HG02798 (cell line): ENCODE measurements around the gene LOXL4.

Experiments
- ATAC-seq: cut with Tn5 transposase; IDR thresholded peaks from one replicate; pipeline ENCODE4 v1.9.1; 2021; ENCODE audit warnings: mild to moderate bottlenecking; ENCODE audit not compliant: unreplicated experiment, poor library complexity

Gene LOXL4

GRCh38 chr10:98295907-98296306, 27.9 kb upstream of the LOXL4 start:
- ATAC-seq = no peak

GRCh38 chr10:98295401-98295811, 27.4 kb upstream of the LOXL4 start:
- peak; percentile 39 for ATAC-seq

GRCh38 chr10:98294270-98294627, 26.3 kb upstream of the LOXL4 start:
- ATAC-seq = no peak

GRCh38 chr10:98293550-98294269, 25.7 kb upstream of the LOXL4 start:
- ATAC-seq = no peak

- no peak for ATAC-seq
Measured at GRCh38 chr10:98292971-98293370, 25.0 kb upstream of the LOXL4 start.

- ATAC-seq = no peak
Measured at GRCh38 chr10:98289802-98290209, 21.8 kb upstream of the LOXL4 start.

- no peak for ATAC-seq
Measured at GRCh38 chr10:98287321-98287720, 19.3 kb upstream of the LOXL4 start.

- ATAC-seq = no peak
Measured at GRCh38 chr10:98286419-98286818, 18.4 kb upstream of the LOXL4 start.

GRCh38 chr10:98285416-98285815, 17.4 kb upstream of the LOXL4 start:
- no peak for ATAC-seq

- no peak for ATAC-seq
Measured at GRCh38 chr10:98276311-98276710, 8.3 kb upstream of the LOXL4 start.

- no peak for ATAC-seq
Measured at GRCh38 chr10:98274562-98274961, 6.6 kb upstream of the LOXL4 start.

- no peak for ATAC-seq
Measured at GRCh38 chr10:98273057-98273850, 5.3 kb upstream of the LOXL4 start.

- no peak for ATAC-seq
Measured at GRCh38 chr10:98272656-98273055, 4.7 kb upstream of the LOXL4 start.

GRCh38 chr10:98272245-98272644, 4.3 kb upstream of the LOXL4 start:
- no peak for ATAC-seq

- ATAC-seq = no peak
Measured at GRCh38 chr10:98270786-98271185, 2.8 kb upstream of the LOXL4 start.

GRCh38 chr10:98270073-98270740, 2.2 kb upstream of the LOXL4 start:
- no peak for ATAC-seq

GRCh38 chr10:98269435-98269912, 1.5 kb upstream of the LOXL4 start:
- ATAC-seq = no peak

- no peak for ATAC-seq
Measured at GRCh38 chr10:98268694-98269431, 869 bp upstream of the LOXL4 start.

- no peak for ATAC-seq
Measured at GRCh38 chr10:98267069-98267893, 713 bp downstream of the LOXL4 start.

- no peak for ATAC-seq
Measured at GRCh38 chr10:98266647-98267046, 1.3 kb downstream of the LOXL4 start.
